ENCODE data around the gene IFNK. TPM values are rescaled to one million over a fixed set of nuclear protein-coding genes. Genes with fewer than 3 reads are reported as not detected.

The IFNK gene
- total RNA-seq, 3 donors from 2014 or later (not counting 1 experiment from before 2014, with no cell fraction given), result not detected

- DNase-seq, result no peak
- no peaks in the 10 kb centered on the region for H3K9me3 ChIP-seq (ENCODE audit: control insufficient read depth, insufficient read depth, low read length)
- TF ChIP-seq CTCF (IDR thresholded peaks at IDR 0.05), result no peak
- H3K9me3 Mint-ChIP-seq, result peaks cover 0 to 2% of the 10 kb centered on the region in 2 donors
- no peaks in the 10 kb centered on the region for H3K4me1 ChIP-seq (ENCODE audit: control insufficient read depth, insufficient read depth, low read length)
- H3K4me1 Mint-ChIP-seq, result peaks cover 0 to 5% of the 10 kb centered on the region in 2 donors
- H3K36me3 Mint-ChIP-seq, result no peaks in the 10 kb centered on the region
- no CpG with 5 or more reads among the region's 1 CpG for WGBS (ENCODE audit: insufficient coverage)
- intact Hi-C loops (cut with micrococcal nuclease), result no loop called here
- peaks cover 0 to 3% of the 10 kb centered on the region in 2 donors for H3K27me3 Mint-ChIP-seq (ENCODE audit: low read depth in 2 of 2)
- H3K36me3 ChIP-seq (ENCODE audit: control insufficient read depth, insufficient read depth, low read length), result no peaks in the 10 kb centered on the region
- H3K4me3 Mint-ChIP-seq, result no peak overlapping the region
- H3K27ac Mint-ChIP-seq, result no peak overlapping the region
- ATAC-seq, result no peak
- no peak overlapping the region for H3K4me3 ChIP-seq (ENCODE audit: low read length)
- H3K27me3 ChIP-seq (ENCODE audit: control insufficient read depth, insufficient read depth, low read length), result no peaks in the 10 kb centered on the region
- no peak overlapping the region for H3K27ac ChIP-seq (ENCODE audit: low read length)
Observed at GRCh38 chr9:27491154-27491553, 32.9 kb upstream of the IFNK start.

GRCh38 chr9:27495480-27496134 is 28.5 kb upstream of the IFNK start:
- 94% methylated on average over 2 of the region's 3 CpGs for WGBS (ENCODE audit: insufficient coverage)
- Histone ChIP-seq H3K27me3 (ENCODE audit: control insufficient read depth, insufficient read depth, low read length) (no peaks in the 10 kb centered on the region), H3K9me3 (ENCODE audit: control insufficient read depth, insufficient read depth, low read length) (no peaks in the 10 kb centered on the region), H3K4me3 (ENCODE audit: low read length) (no peak overlapping the region), H3K36me3 (ENCODE audit: control insufficient read depth, insufficient read depth, low read length) (no peaks in the 10 kb centered on the region), H3K4me1 (ENCODE audit: control insufficient read depth, insufficient read depth, low read length) (no peaks in the 10 kb centered on the region), H3K27ac (ENCODE audit: low read length) (no peak overlapping the region)
- no peak for TF ChIP-seq CTCF (IDR thresholded peaks at IDR 0.05)
- intact Hi-C loops (cut with micrococcal nuclease), result no loop called here
- ATAC-seq (no peak), DNase-seq (no peak)
- no peaks in the 10 kb centered on the region for H3K36me3 Mint-ChIP-seq
- H3K9me3 Mint-ChIP-seq, result peaks cover 0 to 2% of the 10 kb centered on the region in 2 donors
- H3K27me3 Mint-ChIP-seq (ENCODE audit: low read depth in 2 of 2), result peaks cover 0 to 3% of the 10 kb centered on the region in 2 donors
- H3K4me1 Mint-ChIP-seq, result no peaks in the 10 kb centered on the region
- no peak overlapping the region for H3K4me3 Mint-ChIP-seq
- no peak overlapping the region for H3K27ac Mint-ChIP-seq

GRCh38 chr9:27496135-27496504 is 28.0 kb upstream of the IFNK start:
- H3K4me1 Mint-ChIP-seq, result no peaks in the 10 kb centered on the region
- Histone ChIP-seq H3K27me3 (ENCODE audit: control insufficient read depth, insufficient read depth, low read length) (no peaks in the 10 kb centered on the region), H3K4me1 (ENCODE audit: control insufficient read depth, insufficient read depth, low read length) (no peaks in the 10 kb centered on the region), H3K9me3 (ENCODE audit: control insufficient read depth, insufficient read depth, low read length) (no peaks in the 10 kb centered on the region), H3K4me3 (ENCODE audit: low read length) (no peak overlapping the region), H3K36me3 (ENCODE audit: control insufficient read depth, insufficient read depth, low read length) (no peaks in the 10 kb centered on the region), H3K27ac (ENCODE audit: low read length) (no peak overlapping the region)
- no peaks in the 10 kb centered on the region for H3K36me3 Mint-ChIP-seq
- no peak overlapping the region for H3K27ac Mint-ChIP-seq
- H3K9me3 Mint-ChIP-seq, result peaks cover 0 to 2% of the 10 kb centered on the region in 2 donors
- 87% methylated on average over 3 of the region's 3 CpGs for WGBS (ENCODE audit: insufficient coverage)
- H3K27me3 Mint-ChIP-seq (ENCODE audit: low read depth in 2 of 2), result peaks cover 0 to 3% of the 10 kb centered on the region in 2 donors
- intact Hi-C loops (cut with micrococcal nuclease), result no loop called here
- no peak for ATAC-seq
- no peak for TF ChIP-seq CTCF (IDR thresholded peaks at IDR 0.05)
- DNase-seq, result no peak
- H3K4me3 Mint-ChIP-seq, result no peak overlapping the region

- Mint-ChIP-seq H3K9me3 (no peaks in the 10 kb centered on the region), H3K36me3 (no peaks in the 10 kb centered on the region), H3K4me1 (no peaks in the 10 kb centered on the region), H3K27ac (no peak overlapping the region), H3K4me3 (no peak overlapping the region), H3K27me3 (ENCODE audit: low read depth in 2 of 2) (no peaks in the 10 kb centered on the region)
- H3K4me3 ChIP-seq (ENCODE audit: low read length), result no peak overlapping the region
- 96% methylated on average over 8 of the region's 11 CpGs for WGBS (ENCODE audit: insufficient coverage)
- no peaks in the 10 kb centered on the region for H3K9me3 ChIP-seq (ENCODE audit: control insufficient read depth, insufficient read depth, low read length)
- no peak overlapping the region for H3K27ac ChIP-seq (ENCODE audit: low read length)
- ATAC-seq (no peak), DNase-seq (no peak)
- H3K36me3 ChIP-seq (ENCODE audit: control insufficient read depth, insufficient read depth, low read length), result no peaks in the 10 kb centered on the region
- intact Hi-C loops (cut with micrococcal nuclease), result no loop called here
- no peaks in the 10 kb centered on the region for H3K27me3 ChIP-seq (ENCODE audit: control insufficient read depth, insufficient read depth, low read length)
- H3K4me1 ChIP-seq (ENCODE audit: control insufficient read depth, insufficient read depth, low read length), result no peaks in the 10 kb centered on the region
- no peak for TF ChIP-seq CTCF (IDR thresholded peaks at IDR 0.05)
Observed at GRCh38 chr9:27497883-27498417, 26.1 kb upstream of the IFNK start.
